IMR-90 (cell line): ENCODE results near the gene CNTN4. TPM values are rescaled to one million over a fixed set of nuclear protein-coding genes. Genes with fewer than 3 reads are reported as not detected.

Experiments
- ATAC-seq: fragments of 200-7000 bp; cut with Tn5 transposase; 2 replicates; pipeline ENCODE4 v1.9.1; 2020; ENCODE audit warnings: low read depth, mild to moderate bottlenecking, moderate library complexity
- BruUV-seq: library from RNA; stranded (reverse); fragments of 400-500 nt; replicated peaks from 2 replicates; lab custom pipeline; 2021; lab: Mats Ljungman, UMichigan
- CTCF ChIA-PET: fragments of 300-600 bp; formaldehyde crosslinking; extraction: SDS; loops from one replicate; lab custom pipeline; 2021; ENCODE audit warnings: antibody characterized with exemption; lab: Yijun Ruan, JAX
- POLR2A ChIA-PET: fragments of 300-600 bp; sonication (Branson Sonifier 250); formaldehyde crosslinking; loops from one replicate; lab custom pipeline; 2022; ENCODE audit warnings: antibody characterized with exemption; ENCODE audit not compliant: unreplicated experiment; lab: Charles Lee
- DNase-seq: peaks from one replicate; pipeline ENCODE4 v3.0.0; 2013
- H2AFZ ChIP-seq: replicated peaks from 2 replicates; pipeline ENCODE3; 2013; ENCODE audit warnings: low read length, mild to moderate bottlenecking; ENCODE audit not compliant: poor library complexity
- H2AK5ac ChIP-seq: 2 replicates; pipeline ENCODE4 v1.6.1; 2013; ENCODE audit warnings: low read depth, low read length, inconsistent platforms
- H2AK9ac ChIP-seq: replicated peaks from 2 replicates; pipeline ENCODE3; 2013; ENCODE audit warnings: mild to moderate bottlenecking, low read depth, low read length, moderate library complexity; ENCODE audit not compliant: poor library complexity
- H2BK120ac ChIP-seq: 2 replicates; pipeline ENCODE4 v1.6.1; 2013; ENCODE audit warnings: low read depth, low read length, inconsistent platforms
- H2BK15ac ChIP-seq: 3 replicates; pipeline ENCODE4 v1.6.1; 2013; ENCODE audit warnings: low read depth, low read length, inconsistent platforms
- H2BK20ac ChIP-seq: 2 replicates; pipeline ENCODE4 v1.6.1; 2013; ENCODE audit warnings: low read depth, mild to moderate bottlenecking, inconsistent platforms, low read length, moderate library complexity
- H2BK5ac ChIP-seq: 2 replicates; pipeline ENCODE4 v1.6.1; 2013; ENCODE audit warnings: mild to moderate bottlenecking, low read depth, low read length, inconsistent platforms; ENCODE audit not compliant: poor library complexity, severe bottlenecking
- H3K14ac ChIP-seq: replicated peaks from 2 replicates; pipeline ENCODE4 v1.6.1; 2013; ENCODE audit warnings: low read depth, low read length, inconsistent platforms
- H3K18ac ChIP-seq: 2 replicates; pipeline ENCODE4 v1.6.1; 2013; ENCODE audit warnings: low read depth, low read length, control low read depth
- H3K23ac ChIP-seq: 2 replicates; pipeline ENCODE4 v1.6.1; 2013; ENCODE audit warnings: low read depth, low read length, inconsistent platforms
- H3K27ac ChIP-seq: 2 replicates; pipeline ENCODE4 v1.5.1; 2013; ENCODE audit warnings: mild to moderate bottlenecking, control low read depth, low read length; ENCODE audit not compliant: insufficient read depth
- H3K27me3 ChIP-seq: 2 replicates; pipeline ENCODE4 v1.6.1; 2013; ENCODE audit warnings: low read length; ENCODE audit not compliant: control insufficient read depth, insufficient read depth
- H3K36me3 ChIP-seq: 2 replicates; pipeline ENCODE4 v1.6.1; 2013; ENCODE audit warnings: low read length, mixed read lengths; ENCODE audit not compliant: control insufficient read depth, insufficient read depth
- H3K4ac ChIP-seq: 2 replicates; pipeline ENCODE4 v1.6.1; 2013; ENCODE audit warnings: low read depth, low read length, inconsistent platforms
- H3K4me1 ChIP-seq: 2 replicates; pipeline ENCODE4 v1.6.1; 2013; ENCODE audit warnings: low read length, mixed read lengths; ENCODE audit not compliant: control insufficient read depth, insufficient read depth
- H3K4me2 ChIP-seq: 2 replicates; pipeline ENCODE4 v1.6.1; 2013; ENCODE audit warnings: low read depth, mild to moderate bottlenecking, control low read depth, low read length, moderate library complexity
- H3K4me3 ChIP-seq: 2 replicates; pipeline ENCODE4 v1.5.1; 2013; ENCODE audit warnings: low read depth, mild to moderate bottlenecking, control low read depth, low read length, moderate library complexity; ENCODE audit not compliant: insufficient read depth
- H3K56ac ChIP-seq: 2 replicates; pipeline ENCODE4 v1.6.1; 2013; ENCODE audit warnings: low read length, inconsistent platforms; ENCODE audit not compliant: insufficient read depth; ENCODE audit errors: extremely low read depth
- H3K79me1 ChIP-seq, 2 experiments: 2 replicates each; pipeline ENCODE4 v1.6.1; 2013; ENCODE audit warnings: low read length in 2 of 2, inconsistent platforms in 1 of 2, low read depth in 1 of 2
- H3K9ac ChIP-seq: 2 replicates; pipeline ENCODE4 v1.6.1; 2013; ENCODE audit warnings: low read depth, low read length, control low read depth
- H3K9me1 ChIP-seq: 2 replicates; pipeline ENCODE4 v1.6.1; 2013; ENCODE audit warnings: low read length, inconsistent platforms; ENCODE audit not compliant: insufficient read depth
- H3K9me3 ChIP-seq: 2 replicates; pipeline ENCODE4 v1.6.1; 2013; ENCODE audit warnings: low read length; ENCODE audit not compliant: control insufficient read depth, insufficient read depth
- H4K20me1 ChIP-seq: 2 replicates; pipeline ENCODE4 v1.6.1; 2013; ENCODE audit warnings: low read length, inconsistent platforms; ENCODE audit not compliant: insufficient read depth
- H4K5ac ChIP-seq: 2 replicates; pipeline ENCODE4 v1.6.1; 2013; ENCODE audit warnings: mild to moderate bottlenecking, low read depth, low read length, control low read depth
- H4K8ac ChIP-seq, 2 experiments: 2 replicates each; pipeline ENCODE4 v1.6.1; 2013; ENCODE audit warnings: low read depth in 2 of 2, low read length in 2 of 2, control low read depth in 1 of 2, inconsistent platforms in 1 of 2
- H4K91ac ChIP-seq: 2 replicates; pipeline ENCODE4 v1.6.1; 2013; ENCODE audit warnings: low read depth, low read length, inconsistent platforms; ENCODE audit not compliant: insufficient read depth
- CEBPB ChIP-seq: IDR thresholded peaks from 2 replicates; pipeline ENCODE4 v1.6.1; 2012; ENCODE audit warnings: low read depth, low read length, improper control_type of control experiment
- ELK1 ChIP-seq: fragments of 150-350 bp; IDR thresholded peaks from 2 replicates; pipeline ENCODE4 v1.6.1; 2016; ENCODE audit warnings: low read depth, mild to moderate bottlenecking, low read length, moderate library complexity, borderline replicate concordance
- FOS ChIP-seq: fragments of 150-350 bp; IDR thresholded peaks from 2 replicates; pipeline ENCODE4 v1.6.1; 2016; ENCODE audit warnings: low read depth, low read length
- MAZ ChIP-seq: IDR thresholded peaks from 2 replicates; pipeline ENCODE4 v1.6.1; 2012; ENCODE audit warnings: low read depth, mild to moderate bottlenecking, low read length, improper control_type of control experiment, moderate library complexity, borderline replicate concordance
- MXI1 ChIP-seq: IDR thresholded peaks from 2 replicates; pipeline ENCODE4 v1.6.1; 2012; ENCODE audit warnings: low read depth, mild to moderate bottlenecking, low read length, moderate library complexity, borderline replicate concordance
- POLR2A ChIP-seq: IDR thresholded peaks from 2 replicates; pipeline ENCODE4 v1.6.1; 2012; ENCODE audit warnings: mild to moderate bottlenecking, low read depth, low read length
- RAD21 ChIP-seq: IDR thresholded peaks from 2 replicates; pipeline ENCODE4 v1.6.1; 2012; ENCODE audit warnings: low read length, improper control_type of control experiment
- RCOR1 ChIP-seq: IDR thresholded peaks from 2 replicates; pipeline ENCODE4 v1.6.1; 2012; ENCODE audit warnings: mild to moderate bottlenecking, low read length, improper control_type of control experiment; ENCODE audit not compliant: insufficient replicate concordance
- RFX5 ChIP-seq: IDR thresholded peaks from 2 replicates; pipeline ENCODE4 v1.8.0; 2012; ENCODE audit warnings: low read depth, mild to moderate bottlenecking, low read length, moderate library complexity
- SMC3 ChIP-seq: fragments of 150-350 bp; IDR thresholded peaks from 2 replicates; pipeline ENCODE4 v1.6.1; 2016; ENCODE audit warnings: low read depth, mild to moderate bottlenecking, antibody characterized with exemption, low read length, moderate library complexity
- WGBS, 2 experiments: methylation state at CpG; one replicate each; pipeline versions ENCODE4 v1.1.5 to v1.1.7; 2013; ENCODE audit warnings: missing lambda C conversion rate in 2 of 2; ENCODE audit not compliant: insufficient read length in 1 of 2; ENCODE audit errors: extremely low coverage in 2 of 2; 5-methylcytosine and 5-hydroxymethylcytosine counted together
- dilution Hi-C: fragments of 300-500 bp; cut with HindIII; formaldehyde crosslinking; loops from one replicate; pipeline ENCODE4 v1.14.3; 2018; ENCODE audit warnings: low sequenced_read_pairs; ENCODE audit not compliant: unreplicated experiment
- in situ Hi-C: fragments of 300-500 bp; cut with MboI; formaldehyde crosslinking; loops from 3 replicates; pipeline ENCODE4 v1.14.3; 2019; ENCODE audit warnings: low sequenced_read_pairs, inconsistent platforms, mixed read lengths
- intact Hi-C: fragments of 100-400 bp; cut with micrococcal nuclease; formaldehyde crosslinking; loops from 2 replicates; pipeline ENCODE4 v1.10.0; 2022
- polyA plus RNA-seq, 3 experiments: library from polyadenylated mRNA; depleted of rRNA; stranded (reverse); fragments of >200 nt; gene quantifications; 2 replicates each; pipeline ENCODE4 v1.2.3, GENCODE V29; 2012; ENCODE audit warnings: low replicate concordance in 1 of 3
- total RNA-seq: library from RNA; depleted of rRNA; stranded (reverse); fragments of >200 nt; gene quantifications from 2 replicates; pipeline ENCODE4 v1.2.3, GENCODE V29; 2012
- TF ChIP-seq, protein P1 (sequence below): conservative IDR thresholded peaks from 2 replicates; pipeline ENCODE4 v1.5.1; 2012; ENCODE audit warnings: mild to moderate bottlenecking, low read depth, low read length, improper control_type of control experiment

Gene CNTN4
- total and polyA plus RNA-seq, 2 of the 4 experiments (the other 2 are of a cell fraction) = under 0.01 TPM; not detected in 1

DNA sequence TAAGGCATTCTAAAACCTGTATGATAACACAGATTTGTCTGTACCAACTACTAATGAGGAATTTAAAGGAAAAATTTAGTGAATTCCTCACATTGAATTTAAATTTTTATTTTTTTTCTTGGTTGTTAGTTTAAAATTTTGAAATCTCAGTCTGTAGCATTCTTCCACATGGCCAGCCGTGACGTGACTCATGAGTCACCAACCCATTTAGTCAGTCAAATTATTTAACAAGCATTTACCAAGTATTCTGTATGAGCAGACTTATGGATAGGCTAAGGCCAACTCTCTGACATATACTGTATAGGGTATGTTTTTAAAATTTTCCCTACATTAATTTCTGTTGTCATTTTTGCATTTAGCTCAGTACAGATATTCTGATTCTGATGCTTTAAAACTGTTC lies 112.9 kb downstream of the CNTN4 start:
- dilution Hi-C loops (no loop called here), intact Hi-C loops (no loop called here), in situ Hi-C loops (no loop called here)
- H3K18ac ChIP-seq = no peak overlapping the region
- BruUV-seq = no TSS peak
- H3K9ac ChIP-seq = no peak overlapping the region
- H2AK9ac ChIP-seq = no peak overlapping the region
- ATAC-seq (no peak), DNase-seq (no peak)
- no peaks in the 10 kb centered on the region for H4K20me1 ChIP-seq
- H3K56ac ChIP-seq = no peak overlapping the region
- no peaks in the 10 kb centered on the region for H3K79me1 ChIP-seq
- ChIA-PET POLR2A (no interaction called here), CTCF (no interaction called here)
- no peak overlapping the region for H2AK5ac ChIP-seq
- H4K5ac ChIP-seq = no peak overlapping the region
- no peaks in the 10 kb centered on the region for H3K36me3 ChIP-seq
- no peak overlapping the region for H3K4me3 ChIP-seq
- WGBS, 2 experiments = no CpG with 5 or more reads among the region's 2 CpGs
- H3K4ac ChIP-seq = no peak overlapping the region
- no peak overlapping the region for H4K91ac ChIP-seq
- no peaks in the 10 kb centered on the region for H3K9me1 ChIP-seq
- no peak overlapping the region for H2BK15ac ChIP-seq
- H2BK120ac ChIP-seq = no peak overlapping the region
- H3K4me1 ChIP-seq = no peaks in the 10 kb centered on the region
- H2BK20ac ChIP-seq = no peak overlapping the region
- TF ChIP-seq CEBPB = no peak
- TF ChIP-seq FOS = no peak
- TF ChIP-seq, protein P1, sequence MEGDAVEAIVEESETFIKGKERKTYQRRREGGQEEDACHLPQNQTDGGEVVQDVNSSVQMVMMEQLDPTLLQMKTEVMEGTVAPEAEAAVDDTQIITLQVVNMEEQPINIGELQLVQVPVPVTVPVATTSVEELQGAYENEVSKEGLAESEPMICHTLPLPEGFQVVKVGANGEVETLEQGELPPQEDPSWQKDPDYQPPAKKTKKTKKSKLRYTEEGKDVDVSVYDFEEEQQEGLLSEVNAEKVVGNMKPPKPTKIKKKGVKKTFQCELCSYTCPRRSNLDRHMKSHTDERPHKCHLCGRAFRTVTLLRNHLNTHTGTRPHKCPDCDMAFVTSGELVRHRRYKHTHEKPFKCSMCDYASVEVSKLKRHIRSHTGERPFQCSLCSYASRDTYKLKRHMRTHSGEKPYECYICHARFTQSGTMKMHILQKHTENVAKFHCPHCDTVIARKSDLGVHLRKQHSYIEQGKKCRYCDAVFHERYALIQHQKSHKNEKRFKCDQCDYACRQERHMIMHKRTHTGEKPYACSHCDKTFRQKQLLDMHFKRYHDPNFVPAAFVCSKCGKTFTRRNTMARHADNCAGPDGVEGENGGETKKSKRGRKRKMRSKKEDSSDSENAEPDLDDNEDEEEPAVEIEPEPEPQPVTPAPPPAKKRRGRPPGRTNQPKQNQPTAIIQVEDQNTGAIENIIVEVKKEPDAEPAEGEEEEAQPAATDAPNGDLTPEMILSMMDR = no peak
- no peak for TF ChIP-seq POLR2A
- TF ChIP-seq SMC3 = no peak
- no peak for TF ChIP-seq ELK1
- TF ChIP-seq RFX5 = no peak
- no peak for TF ChIP-seq RCOR1
- no peak for TF ChIP-seq MAZ
- no peak for TF ChIP-seq RAD21
- TF ChIP-seq MXI1 = no peak
- no peak overlapping the region for H3K27ac ChIP-seq
- no peak overlapping the region for H2BK5ac ChIP-seq
- H3K14ac ChIP-seq = no peak overlapping the region
- H4K8ac ChIP-seq = no peak overlapping the region
- H3K27me3 ChIP-seq = no peaks in the 10 kb centered on the region
- peaks cover 3% of the 10 kb centered on the region for H3K9me3 ChIP-seq
- no peak overlapping the region for H2AFZ ChIP-seq
- no peak overlapping the region for H3K23ac ChIP-seq
- H3K4me2 ChIP-seq = no peak overlapping the region
